PFSK-1 (cell line): ENCODE data around the gene SMOC2.

Source experiments
- POLR2AphosphoS5 ChIP-seq: IDR thresholded peaks from 2 replicates; pipeline ENCODE4 v1.6.1; 2012; ENCODE audit warnings: low read depth, mild to moderate bottlenecking, control low read depth, low read length, moderate library complexity
- SIN3A ChIP-seq: IDR thresholded peaks from 2 replicates; pipeline ENCODE4 v1.6.1; 2012; ENCODE audit warnings: mild to moderate bottlenecking, low read length, moderate library complexity, borderline replicate concordance; ENCODE audit not compliant: insufficient read depth
- TF ChIP-seq, protein P1 (sequence below), 2 experiments: IDR thresholded peaks; 2 replicates each; pipeline versions ENCODE4 v1.6.1 to v1.8.0; 2011 to 2012; ENCODE audit warnings: low read depth in 2 of 2, low read length in 2 of 2, control low read depth in 1 of 2, inconsistent platforms in 1 of 2, mild to moderate bottlenecking in 1 of 2, moderate library complexity in 1 of 2; ENCODE audit not compliant: insufficient read depth in 1 of 2

GRCh38 chr6:168706471-168707177, 265.6 kb downstream of the SMOC2 start:
- TF ChIP-seq, protein P1, sequence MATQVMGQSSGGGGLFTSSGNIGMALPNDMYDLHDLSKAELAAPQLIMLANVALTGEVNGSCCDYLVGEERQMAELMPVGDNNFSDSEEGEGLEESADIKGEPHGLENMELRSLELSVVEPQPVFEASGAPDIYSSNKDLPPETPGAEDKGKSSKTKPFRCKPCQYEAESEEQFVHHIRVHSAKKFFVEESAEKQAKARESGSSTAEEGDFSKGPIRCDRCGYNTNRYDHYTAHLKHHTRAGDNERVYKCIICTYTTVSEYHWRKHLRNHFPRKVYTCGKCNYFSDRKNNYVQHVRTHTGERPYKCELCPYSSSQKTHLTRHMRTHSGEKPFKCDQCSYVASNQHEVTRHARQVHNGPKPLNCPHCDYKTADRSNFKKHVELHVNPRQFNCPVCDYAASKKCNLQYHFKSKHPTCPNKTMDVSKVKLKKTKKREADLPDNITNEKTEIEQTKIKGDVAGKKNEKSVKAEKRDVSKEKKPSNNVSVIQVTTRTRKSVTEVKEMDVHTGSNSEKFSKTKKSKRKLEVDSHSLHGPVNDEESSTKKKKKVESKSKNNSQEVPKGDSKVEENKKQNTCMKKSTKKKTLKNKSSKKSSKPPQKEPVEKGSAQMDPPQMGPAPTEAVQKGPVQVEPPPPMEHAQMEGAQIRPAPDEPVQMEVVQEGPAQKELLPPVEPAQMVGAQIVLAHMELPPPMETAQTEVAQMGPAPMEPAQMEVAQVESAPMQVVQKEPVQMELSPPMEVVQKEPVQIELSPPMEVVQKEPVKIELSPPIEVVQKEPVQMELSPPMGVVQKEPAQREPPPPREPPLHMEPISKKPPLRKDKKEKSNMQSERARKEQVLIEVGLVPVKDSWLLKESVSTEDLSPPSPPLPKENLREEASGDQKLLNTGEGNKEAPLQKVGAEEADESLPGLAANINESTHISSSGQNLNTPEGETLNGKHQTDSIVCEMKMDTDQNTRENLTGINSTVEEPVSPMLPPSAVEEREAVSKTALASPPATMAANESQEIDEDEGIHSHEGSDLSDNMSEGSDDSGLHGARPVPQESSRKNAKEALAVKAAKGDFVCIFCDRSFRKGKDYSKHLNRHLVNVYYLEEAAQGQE (IDR thresholded peaks at IDR 0.05; ENCODE audit: insufficient read depth in 1 of 2, low read depth in 2 of 2, low read length in 2 of 2): no peak
- TF ChIP-seq POLR2AphosphoS5 (no peak), SIN3A (no peak)
